Neural crest cell (in vitro differentiated cells): Measurements from ENCODE around the gene DVL3. TPM values are rescaled to one million over a fixed set of nuclear protein-coding genes. Genes with fewer than 3 reads are reported as not detected.
A peak's percentile ranks its signal among the peaks of the same experiment; 100 is the strongest.

Experiments used
- DNase-seq: peaks from one replicate; pipeline ENCODE4 v3.0.0; 2021; ENCODE audit warnings: low read depth, mixed read lengths, low spot score
- H3K27ac Mint-ChIP-seq: one replicate; pipeline ENCODE4 v1.8.0; 2021; ENCODE audit warnings: mild to moderate bottlenecking, mixed read lengths; ENCODE audit not compliant: unreplicated experiment
- H3K27me3 Mint-ChIP-seq: 2 replicates; pipeline ENCODE4 v1.8.0; 2021; ENCODE audit warnings: low read depth, mild to moderate bottlenecking, mixed read lengths
- H3K36me3 Mint-ChIP-seq: 2 replicates; pipeline ENCODE4 v1.8.0; 2021; ENCODE audit warnings: low read depth, mild to moderate bottlenecking, mixed read lengths
- H3K4me1 Mint-ChIP-seq: 2 replicates; pipeline ENCODE4 v1.8.0; 2021; ENCODE audit warnings: mixed read lengths
- H3K4me3 Mint-ChIP-seq: one replicate; pipeline ENCODE4 v1.8.0; 2021; ENCODE audit warnings: mild to moderate bottlenecking, mixed read lengths
- H3K9me3 Mint-ChIP-seq: 2 replicates; pipeline ENCODE4 v1.8.0; 2021; ENCODE audit warnings: mixed read lengths
- CTCF ChIP-seq: fragments of 200-600 bp; sonication (generic); conservative IDR thresholded peaks from 2 replicates; pipeline ENCODE4 v1.5.0; 2021; ENCODE audit warnings: antibody characterized with exemption, mild to moderate bottlenecking
- total RNA-seq: library from RNA; stranded (reverse); gene quantifications from 2 replicates; pipeline ENCODE4 v1.2.1, GENCODE V29; 2021

Gene DVL3
- total RNA-seq, 1 donor from 2014 or later, result 93.8 TPM

GRCh38 chr3:184129012-184129411, 26.2 kb upstream of the DVL3 start:
- H3K9me3 Mint-ChIP-seq, result no peaks in the 10 kb centered on the region
- no peaks in the 10 kb centered on the region for H3K36me3 Mint-ChIP-seq
- H3K27ac Mint-ChIP-seq, result no peak overlapping the region
- H3K4me3 Mint-ChIP-seq, result peak overlapping the region; percentile 42
- peaks cover 8% of the 10 kb centered on the region for H3K4me1 Mint-ChIP-seq
- peaks cover 5% of the 10 kb centered on the region for H3K27me3 Mint-ChIP-seq
- TF ChIP-seq CTCF, result peak; percentile 51
- no peak for DNase-seq

GRCh38 chr3:184132945-184133344, 22.2 kb upstream of the DVL3 start:
- H3K9me3 Mint-ChIP-seq, result no peaks in the 10 kb centered on the region
- peaks cover 5% of the 10 kb centered on the region for H3K27me3 Mint-ChIP-seq
- no peaks in the 10 kb centered on the region for H3K36me3 Mint-ChIP-seq
- TF ChIP-seq CTCF, result no peak
- H3K4me1 Mint-ChIP-seq, result peaks cover 38% of the 10 kb centered on the region
- DNase-seq, result no peak
- no peak overlapping the region for H3K4me3 Mint-ChIP-seq
- H3K27ac Mint-ChIP-seq, result no peak overlapping the region

GRCh38 chr3:184133840-184134745, 21.1 kb upstream of the DVL3 start:
- Mint-ChIP-seq H3K27ac (peak overlapping the region; percentile 78), H3K27me3 (peaks cover 5% of the 10 kb centered on the region), H3K9me3 (no peaks in the 10 kb centered on the region), H3K36me3 (no peaks in the 10 kb centered on the region), H3K4me3 (peak overlapping the region; percentile 94), H3K4me1 (peaks cover 38% of the 10 kb centered on the region)
- no peak for TF ChIP-seq CTCF
- peak; percentile 64 for DNase-seq

GRCh38 chr3:184134746-184135148, 20.4 kb upstream of the DVL3 start:
- Mint-ChIP-seq H3K4me1 (peaks cover 38% of the 10 kb centered on the region), H3K4me3 (peak overlapping the region; percentile 94), H3K9me3 (no peaks in the 10 kb centered on the region), H3K27ac (peak overlapping the region; percentile 78), H3K36me3 (no peaks in the 10 kb centered on the region), H3K27me3 (peaks cover 5% of the 10 kb centered on the region)
- TF ChIP-seq CTCF, result no peak
- DNase-seq, result no peak

- Mint-ChIP-seq H3K36me3 (no peaks in the 10 kb centered on the region), H3K4me3 (peak within 1 kb of the TSS; percentile 94), H3K4me1 (peaks cover 38% of the 10 kb centered on the region), H3K9me3 (no peaks in the 10 kb centered on the region), H3K27ac (peak within 1 kb of the TSS; percentile 78), H3K27me3 (peaks cover 5% of the 10 kb centered on the region)
- peak; percentile 53 for TF ChIP-seq CTCF
- DNase-seq, result peak; percentile 95
Observed at GRCh38 chr3:184135149-184135910, 19.8 kb upstream of the DVL3 start, which contains the start of gene EIF2B5. EIF2B5 (plus strand) TSS chr3:184135358; CDS start chr3:184135386, 28 bp downstream.
